Measurements from ENCODE around the gene PTRH1. TPM values are rescaled to one million over a fixed set of nuclear protein-coding genes. Genes with fewer than 3 reads are reported as not detected.

The PTRH1 gene
- total and polyA plus RNA-seq, 2 donors from 2014 or later = 20.5 to 41.3 TPM

GRCh38 chr9:127664324-127664677 is 51.2 kb downstream of the PTRH1 start:
- H3K27ac ChIP-seq (ENCODE audit: low read depth in 2 of 2, low read length in 2 of 2) = peak overlapping the region in 1 of 2 donors; percentile 47
- H3K36me3 ChIP-seq (ENCODE audit: control insufficient read depth in 2 of 3, insufficient read depth in 3 of 3, low read length in 3 of 3) = peaks cover 0 to 18% (median 16%) of the 10 kb centered on the region in 3 donors

More at GRCh38 chr9:127664324-127664677, 51.2 kb downstream of the PTRH1 start:
- no peak for DNase-seq
- FAIRE-seq = no peak
- H3K9me3 ChIP-seq (ENCODE audit: control insufficient read depth in 2 of 3, insufficient read depth in 1 of 3, low read length in 3 of 3) = no peaks in the 10 kb centered on the region
- TF ChIP-seq CTCF (IDR thresholded peaks at IDR 0.05; ENCODE audit: borderline replicate concordance, extremely low read depth, insufficient read depth) = no peak
- H3K4me3 ChIP-seq (ENCODE audit: low read length in 3 of 3) = no peak overlapping the region
- H3K9ac ChIP-seq (ENCODE audit: low read length in 3 of 3) = no peak overlapping the region
- peaks cover 0 to 2% (median 0%) of the 10 kb centered on the region in 3 donors for H3K4me1 ChIP-seq (ENCODE audit: control insufficient read depth in 2 of 3, insufficient read depth in 2 of 3, low read depth in 1 of 3, low read length in 3 of 3)
- H3K27me3 ChIP-seq (ENCODE audit: control insufficient read depth, insufficient read depth, low read length) = no peaks in the 10 kb centered on the region
- intact Hi-C loops (cut with DNase I) = no loop called here

Other genes starting within 250 kb of the PTRH1 start
- gene STXBP1, start 103.4 kb downstream of the PTRH1 start, total RNA-seq = 32.8 TPM
- gene STXBP1, start 103.4 kb downstream of the PTRH1 start, polyA plus RNA-seq (ENCODE audit: insufficient read depth, low read depth, low replicate concordance) = 14.3 TPM
- 2.9 TPM for gene CFAP157, start 8.7 kb downstream of the PTRH1 start, total RNA-seq
- 0.41 TPM for gene CFAP157, start 8.7 kb downstream of the PTRH1 start, polyA plus RNA-seq (ENCODE audit: insufficient read depth, low read depth, low replicate concordance)
- 0.72 TPM for gene TTC16, start 416 bp upstream of the PTRH1 start, total RNA-seq
- gene TTC16, start 416 bp upstream of the PTRH1 start, polyA plus RNA-seq (ENCODE audit: insufficient read depth, low read depth, low replicate concordance) = 0.32 TPM
- 12.7 TPM for gene TOR2A, start 19.6 kb upstream of the PTRH1 start, total RNA-seq
- gene TOR2A, start 19.6 kb upstream of the PTRH1 start, polyA plus RNA-seq (ENCODE audit: insufficient read depth, low read depth, low replicate concordance) = 14.5 TPM
- 27.7 TPM for gene SH2D3C, start 63.0 kb upstream of the PTRH1 start, total RNA-seq
- 13.7 TPM for gene SH2D3C, start 63.0 kb upstream of the PTRH1 start, polyA plus RNA-seq (ENCODE audit: insufficient read depth, low read depth, low replicate concordance)
- 93.5 TPM for gene CDK9, start 70.4 kb upstream of the PTRH1 start, total RNA-seq
- gene CDK9, start 70.4 kb upstream of the PTRH1 start, polyA plus RNA-seq (ENCODE audit: insufficient read depth, low read depth, low replicate concordance) = 45.2 TPM
- gene FPGS, start 87.2 kb upstream of the PTRH1 start, total RNA-seq = 77.2 TPM
- gene FPGS, start 87.2 kb upstream of the PTRH1 start, polyA plus RNA-seq (ENCODE audit: insufficient read depth, low read depth, low replicate concordance) = 44.0 TPM
- 135 TPM for gene ENG, start 139.0 kb upstream of the PTRH1 start, total RNA-seq
- 158 TPM for gene ENG, start 139.0 kb upstream of the PTRH1 start, polyA plus RNA-seq (ENCODE audit: insufficient read depth, low read depth, low replicate concordance)
- gene AK1, start 162.0 kb upstream of the PTRH1 start, total RNA-seq = 77.9 TPM
- 185 TPM for gene AK1, start 162.0 kb upstream of the PTRH1 start, polyA plus RNA-seq (ENCODE audit: insufficient read depth, low read depth, low replicate concordance)
- gene ST6GALNAC6, start 183.9 kb upstream of the PTRH1 start, total RNA-seq = 74.6 TPM
- 75.0 TPM for gene ST6GALNAC6, start 183.9 kb upstream of the PTRH1 start, polyA plus RNA-seq (ENCODE audit: insufficient read depth, low read depth, low replicate concordance)
- gene ST6GALNAC4, start 201.4 kb upstream of the PTRH1 start, total RNA-seq = 31.4 TPM
- 31.6 TPM for gene ST6GALNAC4, start 201.4 kb upstream of the PTRH1 start, polyA plus RNA-seq (ENCODE audit: insufficient read depth, low read depth, low replicate concordance)
- 3.0 TPM for gene PIP5KL1, start 215.1 kb upstream of the PTRH1 start, total RNA-seq
- gene PIP5KL1, start 215.1 kb upstream of the PTRH1 start, polyA plus RNA-seq (ENCODE audit: insufficient read depth, low read depth, low replicate concordance) = 4.3 TPM
- gene DPM2, start 222.2 kb upstream of the PTRH1 start, total RNA-seq = 42.8 TPM
- 70.0 TPM for gene DPM2, start 222.2 kb upstream of the PTRH1 start, polyA plus RNA-seq (ENCODE audit: insufficient read depth, low read depth, low replicate concordance)